DMS79 (cell line): ENCODE measurements around the gene CDYL2.
A peak's percentile ranks its signal among the peaks of the same experiment; 100 is the strongest.
"Not testable (repeated sequence)": the region's sequence is repeated elsewhere in the genome, so short reads cannot be mapped to it uniquely, and the experiment has no call there.

Experiments
- DNase-seq: peaks from one replicate; lab custom pipeline; 2025; lab: John Stamatoyannopoulos, UW

The CDYL2 gene

DNA sequence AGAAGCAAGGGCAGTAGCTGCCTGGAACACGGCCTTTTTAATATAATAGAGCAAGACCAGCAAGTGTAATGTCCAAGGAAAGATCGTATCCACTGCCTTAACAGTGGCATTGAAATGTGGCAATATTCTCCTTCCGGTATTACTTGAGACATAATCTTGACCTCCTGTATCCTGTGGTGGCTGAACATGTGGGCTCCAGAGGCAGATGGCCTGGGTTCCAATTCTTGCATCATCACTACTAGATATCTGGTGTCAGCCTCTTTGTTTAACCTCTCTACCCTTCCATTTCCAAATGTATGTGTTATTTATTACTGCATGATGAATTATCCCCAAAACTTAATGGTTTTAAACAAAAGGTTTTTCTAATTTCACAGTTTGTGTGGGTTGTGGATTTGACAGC, 3.5 kb upstream of the CDYL2 start:
- DNase-seq: no peak

GRCh38 chr16:80806927-80807340, 2.5 kb upstream of the CDYL2 start:
- DNase-seq: no peak

DNA sequence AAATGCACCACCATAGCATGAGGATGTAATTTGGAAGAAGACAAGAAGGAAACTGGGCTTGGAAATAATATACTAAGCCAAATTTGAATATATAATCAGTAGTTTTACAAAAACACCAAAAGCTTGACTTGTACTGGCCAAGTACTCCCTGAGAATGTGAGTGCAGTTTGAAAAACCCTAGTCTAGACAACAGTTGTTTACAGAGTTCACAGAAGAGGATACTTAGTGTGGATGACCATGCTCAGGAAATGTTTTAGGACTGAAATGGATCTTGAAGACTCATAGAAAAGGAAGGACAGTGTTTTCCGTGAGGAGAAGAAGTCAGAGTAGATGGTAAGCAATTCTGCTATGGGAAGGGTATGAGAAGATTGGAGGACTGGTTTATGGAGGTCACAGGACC, 1.9 kb upstream of the CDYL2 start:
- no peak for DNase-seq

- DNase-seq: no peak
Observed at GRCh38 chr16:80804056-80804525, 307 bp downstream of the CDYL2 start.

- DNase-seq: no peak
Observed at GRCh38 chr16:80803339-80804055, 901 bp downstream of the CDYL2 start.

- DNase-seq: no peak
Observed at GRCh38 chr16:80802902-80803301, 1.5 kb downstream of the CDYL2 start.

DNA sequence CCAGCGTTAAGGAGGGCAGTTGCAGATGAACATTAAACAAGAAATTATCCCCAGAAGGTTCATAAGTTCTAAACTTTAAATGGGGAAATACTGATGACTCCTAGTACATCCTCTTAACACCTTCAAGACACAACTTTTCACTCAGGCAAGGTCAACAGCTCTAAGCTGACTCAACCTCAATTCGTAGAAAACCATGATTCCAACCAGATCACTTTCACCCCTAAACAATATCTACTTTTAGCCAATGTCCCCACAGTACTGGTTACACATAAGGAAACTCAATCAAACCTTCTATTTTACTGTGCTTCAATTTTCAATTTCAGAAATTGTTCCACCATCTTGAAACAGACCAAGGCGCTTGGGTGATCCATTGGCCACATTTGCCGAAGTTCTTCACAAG, 2.3 kb downstream of the CDYL2 start:
- DNase-seq: no peak

DNA sequence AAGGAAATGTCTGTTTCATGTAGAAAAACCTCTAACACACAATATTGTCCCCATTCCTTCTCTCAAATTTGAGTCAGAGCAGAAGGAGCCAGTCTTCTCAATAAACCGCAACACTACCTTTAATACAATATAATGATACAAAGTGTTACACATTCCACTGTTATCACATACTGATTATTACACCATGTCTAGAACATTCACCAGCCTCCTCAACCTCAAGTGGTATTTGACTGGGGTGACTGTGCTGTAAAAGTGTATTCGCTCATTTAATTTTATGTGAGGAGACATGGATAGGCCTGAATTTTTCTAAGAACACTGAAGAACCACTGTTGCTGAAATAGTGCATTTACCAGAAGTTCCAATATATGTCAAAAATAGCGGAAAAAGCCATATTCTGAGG, 10.3 kb downstream of the CDYL2 start:
- no peak for DNase-seq

DNA sequence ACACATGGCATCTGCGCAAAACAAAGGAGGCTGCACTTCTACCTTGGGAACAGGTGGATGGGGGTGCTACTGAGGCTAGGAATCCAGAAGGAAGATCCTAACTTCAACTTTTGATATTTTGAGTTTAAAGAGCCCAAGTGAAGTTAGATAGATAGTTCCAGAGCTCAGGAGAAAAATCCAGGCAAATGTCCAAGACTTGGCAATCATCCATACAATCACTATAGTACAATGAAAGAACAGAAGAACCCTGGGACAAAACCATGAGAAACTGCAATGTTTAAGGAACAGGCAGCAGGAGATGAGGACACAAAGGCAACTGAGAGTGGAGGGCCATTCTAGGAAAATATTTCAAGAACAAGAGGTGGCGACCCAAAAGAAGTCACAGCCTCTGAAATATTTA, 12.4 kb downstream of the CDYL2 start:
- DNase-seq: no peak

GRCh38 chr16:80791411-80791810, 13.0 kb downstream of the CDYL2 start:
- DNase-seq: no peak

- DNase-seq: no peak
Observed at GRCh38 chr16:80790751-80791150, 13.6 kb downstream of the CDYL2 start.

DNA sequence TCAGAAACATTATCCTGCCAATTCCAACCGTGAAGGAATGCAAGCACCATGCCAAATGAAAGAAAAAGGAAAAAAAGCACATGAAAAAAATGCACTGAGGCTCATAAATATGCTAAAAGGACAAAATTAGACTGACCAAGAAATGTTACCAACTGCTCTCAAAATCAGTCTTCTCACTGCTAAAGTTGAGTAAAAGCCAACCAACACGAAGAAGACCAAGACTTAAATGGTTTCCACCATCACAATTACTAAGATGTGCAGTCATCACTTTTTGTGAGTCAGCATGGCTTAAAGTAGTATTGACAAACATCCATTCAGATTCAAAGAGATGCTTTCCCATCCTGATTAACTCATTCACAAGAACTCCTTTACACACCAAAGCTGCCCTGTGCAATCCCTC, 16.4 kb downstream of the CDYL2 start:
- DNase-seq: no peak

DNA sequence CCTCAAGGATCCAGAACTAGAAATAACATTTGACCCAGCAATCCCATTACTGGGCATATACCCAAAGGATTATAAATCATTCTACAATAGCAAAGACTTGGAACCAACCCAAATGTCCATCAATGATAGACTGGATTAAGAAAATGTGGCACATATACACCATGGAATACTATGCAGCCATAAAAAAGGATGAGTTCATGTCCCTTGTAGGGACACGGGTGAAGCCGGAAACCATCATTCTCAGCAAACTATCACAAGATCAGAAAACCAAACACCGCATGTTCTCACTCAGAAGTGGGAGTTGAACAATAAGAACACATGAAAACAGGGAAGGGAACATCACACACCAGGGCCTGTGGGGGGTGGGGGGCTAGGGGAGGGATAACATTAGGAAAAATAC, 17.8 kb downstream of the CDYL2 start:
- DNase-seq: not testable (repeated sequence)

DNA sequence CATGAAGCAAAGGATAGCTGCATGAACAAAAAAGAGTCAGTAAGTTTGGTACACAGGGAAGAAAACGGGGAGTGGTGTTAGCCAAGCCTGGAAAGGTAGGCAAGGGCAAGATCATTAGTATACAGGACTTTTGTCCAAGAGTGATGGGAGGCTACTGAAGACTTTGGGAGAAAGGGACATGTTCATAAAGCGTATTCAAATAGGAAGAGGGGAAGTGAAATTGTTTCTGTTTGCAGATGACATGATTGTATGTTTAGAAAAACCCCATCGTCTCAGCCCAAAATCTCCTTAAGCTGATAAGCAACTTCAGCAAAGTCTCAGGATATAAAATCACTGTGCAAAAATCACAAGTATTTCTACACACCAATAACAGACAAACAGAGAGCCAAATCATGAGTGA, 19.4 kb downstream of the CDYL2 start:
- no peak for DNase-seq

DNA sequence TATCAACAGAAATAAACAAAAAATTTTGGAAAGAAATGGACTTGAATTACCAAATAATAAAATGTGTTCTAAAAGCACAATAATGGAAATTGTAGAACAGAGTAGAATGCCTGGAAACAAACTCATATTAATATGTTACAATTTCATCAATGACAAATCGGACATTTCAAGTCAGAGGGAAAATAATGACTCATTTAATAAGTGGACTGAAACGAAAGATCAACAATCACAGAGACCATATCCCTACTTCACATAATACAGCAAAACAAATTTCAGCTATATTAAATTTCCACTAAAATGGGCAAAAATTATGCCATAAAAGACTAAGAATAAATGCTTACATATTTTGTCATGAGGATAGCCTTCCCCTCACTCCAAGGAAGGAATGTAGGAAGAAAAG, 25.7 kb downstream of the CDYL2 start:
- no peak for DNase-seq

DNA sequence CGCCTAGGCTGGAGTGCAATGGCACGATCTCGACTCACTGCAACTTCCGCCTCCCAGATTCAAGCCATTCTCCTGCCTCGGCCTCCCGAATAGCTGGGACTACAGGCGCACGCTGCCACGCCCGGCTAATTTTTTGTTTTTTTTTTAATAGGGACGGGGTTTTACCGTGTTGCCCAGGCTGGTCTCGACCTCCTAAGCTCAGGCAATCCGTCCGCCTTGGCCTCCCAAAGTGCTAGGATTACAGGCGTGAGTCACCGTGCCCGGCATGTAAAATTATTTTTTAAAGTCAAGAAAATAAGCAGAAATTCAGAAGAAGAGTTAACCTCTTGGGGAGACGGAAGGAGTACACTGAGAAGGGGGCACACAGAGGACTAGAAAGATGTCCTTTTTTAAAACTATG, 27.5 kb downstream of the CDYL2 start:
- no peak for DNase-seq

DNA sequence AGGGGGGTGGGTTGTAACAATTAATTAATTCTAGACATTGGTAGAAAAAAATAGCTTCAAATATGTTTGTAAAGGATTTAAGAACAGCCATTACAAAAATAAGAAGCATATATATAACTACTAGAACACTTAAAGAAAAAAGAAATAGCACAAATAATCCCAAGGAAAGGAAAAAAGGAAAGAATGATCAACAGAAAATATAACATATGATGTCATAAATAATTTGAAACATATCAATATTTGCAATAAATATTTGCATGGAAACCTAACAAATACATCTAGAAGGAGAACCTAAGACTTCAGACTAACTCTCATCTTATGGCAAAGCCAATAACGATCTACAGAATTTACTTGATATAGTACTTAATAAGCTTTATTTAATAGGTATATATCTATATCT, 28.9 kb downstream of the CDYL2 start:
- DNase-seq: no peak

GRCh38 chr16:80766798-80767197, 37.6 kb downstream of the CDYL2 start:
- no peak for DNase-seq

DNA sequence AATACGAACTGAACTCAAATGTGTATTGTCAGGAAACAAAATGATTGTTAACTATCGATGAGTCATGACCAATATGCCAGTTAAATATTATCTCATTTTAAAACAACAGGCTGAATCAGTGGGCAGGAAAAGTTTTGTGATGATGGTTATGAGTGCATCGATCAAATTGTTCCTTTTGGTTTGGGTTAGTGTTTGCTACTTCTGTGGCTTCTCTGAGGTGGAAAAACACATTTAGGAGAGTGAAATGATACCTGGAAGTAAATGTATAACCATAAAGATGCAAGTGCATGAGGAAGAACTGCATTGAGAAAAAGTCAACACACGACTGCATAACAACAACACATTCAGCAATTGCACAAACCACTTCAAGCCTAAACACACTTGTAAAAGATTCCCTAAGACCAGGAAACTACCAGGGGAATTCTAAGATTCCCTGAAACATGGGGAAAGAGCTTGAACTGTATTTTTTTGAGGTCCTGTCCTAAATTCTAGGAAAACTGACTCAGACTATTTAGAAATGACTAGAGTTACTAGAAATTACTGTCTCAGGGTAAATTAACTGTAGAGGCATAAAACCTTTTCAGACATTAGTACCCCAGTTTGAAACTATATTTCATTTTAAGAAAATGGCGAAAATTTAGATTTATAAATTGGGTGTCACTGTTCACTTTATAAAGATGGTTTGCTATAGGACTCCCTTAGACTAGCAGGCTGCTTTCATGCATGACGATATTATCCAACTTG, 44.8 kb downstream of the CDYL2 start:
- no peak for DNase-seq

DNA sequence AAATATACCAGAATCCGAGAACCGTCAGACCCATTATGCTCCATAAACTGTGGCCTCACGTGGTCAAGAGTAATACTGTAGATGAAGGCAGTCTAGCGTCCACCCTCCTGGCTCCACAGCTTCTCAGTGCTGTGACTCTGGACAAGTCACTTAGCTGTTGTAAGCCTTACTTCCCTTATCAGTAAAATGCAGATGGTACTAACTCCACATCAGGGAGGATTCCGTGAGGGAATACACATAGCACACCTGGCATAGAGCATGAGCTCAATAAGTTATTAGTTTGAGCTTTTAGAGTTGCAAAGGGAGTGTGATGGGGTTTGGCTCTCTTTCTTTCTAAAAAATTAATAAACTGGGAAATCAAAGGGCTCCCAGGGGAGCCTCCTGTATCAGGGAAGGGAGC, 49.9 kb downstream of the CDYL2 start:
- no peak for DNase-seq

DNA sequence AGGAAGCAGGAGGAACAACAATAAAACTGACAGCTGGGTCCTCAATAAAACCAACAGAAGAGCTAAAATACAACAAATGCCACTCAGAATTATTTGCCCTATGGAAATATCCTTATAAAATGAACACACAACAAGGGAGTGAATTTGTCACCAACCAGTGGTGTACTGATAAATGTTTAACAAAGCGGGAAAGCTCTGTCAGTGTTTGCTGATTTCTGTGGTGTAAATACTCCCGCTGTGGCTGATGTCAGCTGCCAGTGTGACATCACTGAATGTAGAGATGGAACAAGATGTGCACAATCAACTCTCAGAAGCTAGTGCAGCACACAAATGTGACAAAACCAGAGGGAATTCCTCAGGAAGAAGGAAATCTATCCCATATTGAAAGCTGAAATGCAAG, 51.9 kb downstream of the CDYL2 start:
- DNase-seq: no peak

DNA sequence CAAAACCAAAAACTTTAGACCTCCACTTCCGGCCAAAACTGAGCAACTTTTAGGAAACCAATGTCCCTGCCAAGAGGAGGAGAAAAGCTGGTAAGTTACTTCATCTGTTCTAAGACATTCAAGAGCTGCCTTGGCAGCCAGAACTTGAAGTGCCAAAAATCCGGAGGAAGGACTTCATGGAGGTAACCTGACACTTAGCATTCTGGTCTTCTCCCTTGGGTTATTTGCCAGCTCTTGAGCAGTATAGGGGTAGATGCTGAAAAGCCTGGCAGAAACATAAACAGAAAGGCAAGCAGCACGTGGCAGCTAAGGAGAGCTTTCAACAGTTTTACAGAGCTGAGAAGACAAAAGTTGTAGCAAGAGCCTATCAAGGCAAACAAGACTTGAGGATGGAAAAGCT, 53.2 kb downstream of the CDYL2 start:
- DNase-seq: peak; percentile 33

- DNase-seq: no peak
Observed at GRCh38 chr16:80746231-80746630, 58.2 kb downstream of the CDYL2 start.

GRCh38 chr16:80744856-80745255, 59.5 kb downstream of the CDYL2 start:
- DNase-seq: no peak
